Measurements from ENCODE around the gene ACADM.
"Not testable (repeated sequence)": the region's sequence is repeated elsewhere in the genome, so short reads cannot be mapped to it uniquely, and the experiment has no call there.

Gene ACADM

DNA sequence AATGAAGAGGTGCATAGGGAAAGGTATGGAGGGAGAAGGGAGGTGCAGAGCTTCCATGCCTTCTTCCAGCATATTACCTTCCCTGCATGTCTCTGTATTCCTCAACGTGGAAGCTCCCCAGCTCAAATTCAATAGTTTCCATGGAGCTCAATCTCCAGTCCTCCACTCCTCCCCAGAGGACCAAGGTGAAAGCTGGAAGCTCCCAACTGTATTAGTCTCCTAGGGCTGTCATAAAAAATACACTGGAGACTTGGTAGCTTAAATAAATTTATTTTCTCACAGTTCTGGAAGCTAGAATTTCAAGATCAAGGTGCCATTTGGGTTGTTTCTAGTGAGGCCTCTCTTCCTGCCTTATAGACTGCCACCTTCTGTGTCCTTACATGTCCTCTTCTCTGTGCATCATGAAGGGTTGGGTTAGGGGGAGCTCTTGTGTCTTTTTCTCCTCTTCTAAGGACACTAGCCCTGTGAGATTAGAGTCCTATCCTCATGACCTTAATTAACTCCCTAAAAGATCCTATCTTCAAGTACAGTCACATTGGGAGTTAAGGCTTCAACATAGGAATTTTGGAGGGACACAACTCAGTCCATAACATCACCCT lies 39.6 kb downstream of the ACADM start:
- TF ChIP-seq, protein P1, sequence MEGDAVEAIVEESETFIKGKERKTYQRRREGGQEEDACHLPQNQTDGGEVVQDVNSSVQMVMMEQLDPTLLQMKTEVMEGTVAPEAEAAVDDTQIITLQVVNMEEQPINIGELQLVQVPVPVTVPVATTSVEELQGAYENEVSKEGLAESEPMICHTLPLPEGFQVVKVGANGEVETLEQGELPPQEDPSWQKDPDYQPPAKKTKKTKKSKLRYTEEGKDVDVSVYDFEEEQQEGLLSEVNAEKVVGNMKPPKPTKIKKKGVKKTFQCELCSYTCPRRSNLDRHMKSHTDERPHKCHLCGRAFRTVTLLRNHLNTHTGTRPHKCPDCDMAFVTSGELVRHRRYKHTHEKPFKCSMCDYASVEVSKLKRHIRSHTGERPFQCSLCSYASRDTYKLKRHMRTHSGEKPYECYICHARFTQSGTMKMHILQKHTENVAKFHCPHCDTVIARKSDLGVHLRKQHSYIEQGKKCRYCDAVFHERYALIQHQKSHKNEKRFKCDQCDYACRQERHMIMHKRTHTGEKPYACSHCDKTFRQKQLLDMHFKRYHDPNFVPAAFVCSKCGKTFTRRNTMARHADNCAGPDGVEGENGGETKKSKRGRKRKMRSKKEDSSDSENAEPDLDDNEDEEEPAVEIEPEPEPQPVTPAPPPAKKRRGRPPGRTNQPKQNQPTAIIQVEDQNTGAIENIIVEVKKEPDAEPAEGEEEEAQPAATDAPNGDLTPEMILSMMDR (IDR thresholded peaks at IDR 0.05; ENCODE audit: borderline replicate concordance, control extremely low read depth, extremely low read depth, insufficient read depth, missing control alignments): no peak
- in situ Hi-C loops (cut with MboI; ENCODE audit: low sequenced_read_pairs, unreplicated experiment): no loop called here
- no peak for DNase-seq (ENCODE audit: low spot score)

DNA sequence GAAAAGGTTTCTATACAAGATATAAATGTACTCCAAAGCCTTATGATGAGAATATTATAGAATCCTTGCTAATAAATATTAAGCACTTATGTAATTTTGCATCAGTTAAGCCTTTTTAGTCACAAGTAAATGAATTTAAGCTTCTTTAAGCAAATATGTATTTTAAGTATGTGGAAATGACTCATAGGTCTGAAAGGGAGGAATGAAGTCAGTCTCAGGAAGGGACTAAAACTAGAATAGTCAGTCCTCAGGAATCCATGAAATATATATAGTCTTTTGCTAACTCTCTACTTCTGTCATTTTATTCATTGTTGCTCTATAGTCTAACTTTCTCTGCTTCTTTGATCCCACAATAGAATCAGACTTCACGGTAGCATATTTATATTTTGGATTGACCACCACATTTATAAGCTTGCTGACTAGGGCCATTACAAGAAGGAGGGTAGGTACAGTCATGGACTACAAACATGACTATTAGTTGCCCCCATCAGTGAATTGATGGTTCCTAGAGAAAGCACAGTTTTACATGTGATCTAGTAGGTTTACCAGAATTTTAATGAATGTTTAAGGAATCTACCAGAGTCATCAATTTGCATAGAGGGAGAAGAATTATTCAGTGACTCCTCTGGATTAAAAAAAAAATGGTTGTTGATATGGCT lies 41.3 kb downstream of the ACADM start:
- TF ChIP-seq, protein P1 (IDR thresholded peaks at IDR 0.05; ENCODE audit: borderline replicate concordance, control extremely low read depth, extremely low read depth, insufficient read depth, missing control alignments): no peak
- in situ Hi-C loops (cut with MboI; ENCODE audit: low sequenced_read_pairs, unreplicated experiment): no loop called here
- no peak for DNase-seq (ENCODE audit: low spot score)

DNA sequence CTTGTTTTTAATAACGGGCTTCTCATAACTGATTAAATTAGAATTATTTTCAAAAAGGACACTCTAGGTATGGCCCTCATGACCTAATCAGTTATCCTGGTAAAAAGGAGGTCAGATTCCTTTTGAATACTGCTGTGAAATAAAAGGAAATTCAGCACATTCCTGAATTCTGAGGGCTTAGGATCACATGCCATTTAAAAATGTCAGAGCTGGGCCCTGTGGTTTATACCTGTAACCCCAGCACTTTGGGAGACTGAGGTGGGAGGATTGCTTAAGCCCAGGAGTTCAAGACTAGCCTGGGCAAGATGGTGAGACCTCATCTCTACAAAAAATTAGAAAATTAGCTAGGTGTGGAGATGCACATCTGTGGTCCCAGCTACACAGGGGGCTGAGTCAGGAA lies 43.5 kb downstream of the ACADM start:
- in situ Hi-C loops (cut with MboI; ENCODE audit: low sequenced_read_pairs, unreplicated experiment): no loop called here
- TF ChIP-seq, protein P1 (IDR thresholded peaks at IDR 0.05; ENCODE audit: borderline replicate concordance, control extremely low read depth, extremely low read depth, insufficient read depth, missing control alignments): no peak
- DNase-seq (ENCODE audit: low spot score): no peak

DNA sequence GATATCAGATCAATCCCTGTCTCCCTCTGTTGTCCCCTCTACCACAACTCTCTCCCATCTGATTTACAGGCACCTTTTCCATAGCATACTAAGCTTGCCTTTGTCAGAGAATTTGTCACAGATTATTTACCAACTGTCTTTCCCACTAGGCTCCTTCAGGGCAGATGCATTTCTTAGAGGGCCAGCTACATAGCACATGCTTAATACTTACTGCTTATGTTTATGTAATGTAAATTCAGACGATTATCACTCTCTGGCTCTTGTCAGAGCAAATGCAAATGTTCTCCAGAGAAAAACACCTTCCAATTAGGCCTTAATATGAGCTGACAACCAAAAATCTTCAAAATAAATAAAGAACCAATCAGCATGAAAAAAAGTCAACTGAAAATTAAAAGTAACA lies 46.3 kb downstream of the ACADM start:
- in situ Hi-C loops (cut with MboI; ENCODE audit: low sequenced_read_pairs, unreplicated experiment): no loop called here
- TF ChIP-seq, protein P1 (IDR thresholded peaks at IDR 0.05; ENCODE audit: borderline replicate concordance, control extremely low read depth, extremely low read depth, insufficient read depth, missing control alignments): no peak
- DNase-seq (ENCODE audit: low spot score): no peak

DNA sequence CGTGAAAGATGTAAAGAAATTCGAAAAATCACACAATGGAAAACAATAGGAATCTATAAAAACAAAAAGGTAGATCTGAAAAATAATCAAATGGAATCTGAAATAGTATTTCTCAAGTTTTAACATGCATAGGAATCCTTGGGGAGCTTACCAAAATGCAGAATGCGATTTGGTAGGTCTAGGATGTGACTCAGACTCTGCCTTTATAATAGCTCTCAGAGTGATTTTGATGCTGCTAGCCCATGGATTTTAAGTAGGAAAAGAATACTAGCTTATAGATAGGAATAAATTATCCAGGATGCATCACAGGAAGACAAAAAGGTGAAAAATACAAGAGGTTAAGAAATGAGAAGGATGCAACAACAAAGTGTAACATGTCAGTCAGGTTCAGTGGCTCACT lies 47.5 kb downstream of the ACADM start:
- in situ Hi-C loops (cut with MboI; ENCODE audit: low sequenced_read_pairs, unreplicated experiment): no loop called here
- no peak for DNase-seq (ENCODE audit: low spot score)
- TF ChIP-seq, protein P1 (IDR thresholded peaks at IDR 0.05; ENCODE audit: borderline replicate concordance, control extremely low read depth, extremely low read depth, insufficient read depth, missing control alignments): no peak

DNA sequence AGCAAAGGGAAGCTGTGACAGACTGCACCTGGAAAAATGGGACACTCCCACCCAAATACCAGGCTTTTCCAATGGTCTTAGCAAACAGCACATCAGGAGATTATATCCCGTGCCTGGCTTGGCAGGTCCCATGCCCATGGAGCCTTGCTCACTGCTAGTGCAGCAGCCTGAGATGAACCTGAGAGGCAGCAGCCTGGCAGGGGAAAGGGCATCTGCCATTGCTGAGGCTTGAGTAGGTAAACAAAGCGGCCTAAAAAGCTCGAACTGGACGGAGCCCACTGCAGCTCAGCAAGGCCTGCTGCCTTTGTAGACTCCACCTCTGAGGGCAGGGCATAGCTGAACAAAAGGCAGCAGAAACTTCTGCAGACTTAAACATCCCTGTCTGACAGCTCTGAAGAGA lies 53.3 kb downstream of the ACADM start:
- in situ Hi-C loops (cut with MboI; ENCODE audit: low sequenced_read_pairs, unreplicated experiment); DNase-seq (ENCODE audit: low spot score): not testable (repeated sequence)

DNA sequence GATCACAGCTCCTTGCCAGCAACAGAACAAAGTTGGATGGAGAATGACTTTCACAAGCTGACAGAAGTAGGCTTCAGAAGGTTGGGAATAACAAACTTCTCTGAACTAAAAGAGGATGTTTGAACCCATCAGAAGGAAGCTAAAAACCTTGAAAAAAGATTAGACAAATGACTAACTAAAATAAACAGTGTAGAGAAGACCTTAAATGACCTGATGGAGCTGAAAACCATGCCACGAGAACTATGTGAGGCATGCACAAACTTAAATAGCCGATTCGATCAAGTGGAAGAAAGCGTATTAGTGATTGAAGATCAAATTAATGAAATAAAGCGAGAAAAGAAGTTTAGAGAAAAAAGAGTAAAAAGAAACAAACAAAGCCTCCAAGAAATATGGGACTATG lies 54.2 kb downstream of the ACADM start:
- in situ Hi-C loops (cut with MboI; ENCODE audit: low sequenced_read_pairs, unreplicated experiment): not testable (repeated sequence)

DNA sequence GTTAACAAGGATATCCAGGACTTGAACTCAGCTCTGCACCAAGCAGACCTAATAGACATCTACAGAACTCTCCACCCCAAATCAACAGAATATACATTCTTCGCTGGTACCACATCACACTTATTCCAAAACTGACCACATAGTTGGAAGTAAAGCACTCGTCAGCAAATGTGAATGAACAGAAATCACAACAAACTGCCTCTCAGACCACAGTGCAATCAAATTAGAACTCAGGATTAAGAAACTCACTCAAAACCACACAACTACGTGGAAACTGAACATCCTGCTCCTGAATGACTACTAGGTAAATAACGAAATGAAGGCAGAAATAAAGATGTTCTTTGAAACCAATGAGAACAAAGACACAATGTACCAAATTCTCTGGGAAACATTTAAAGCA lies 55.7 kb downstream of the ACADM start:
- in situ Hi-C loops (cut with MboI; ENCODE audit: low sequenced_read_pairs, unreplicated experiment); DNase-seq (ENCODE audit: low spot score): not testable (repeated sequence)

More for the DNA sequence above, 54.2 kb downstream of the ACADM start:
- not testable (repeated sequence) for DNase-seq (ENCODE audit: low spot score)

DNA sequence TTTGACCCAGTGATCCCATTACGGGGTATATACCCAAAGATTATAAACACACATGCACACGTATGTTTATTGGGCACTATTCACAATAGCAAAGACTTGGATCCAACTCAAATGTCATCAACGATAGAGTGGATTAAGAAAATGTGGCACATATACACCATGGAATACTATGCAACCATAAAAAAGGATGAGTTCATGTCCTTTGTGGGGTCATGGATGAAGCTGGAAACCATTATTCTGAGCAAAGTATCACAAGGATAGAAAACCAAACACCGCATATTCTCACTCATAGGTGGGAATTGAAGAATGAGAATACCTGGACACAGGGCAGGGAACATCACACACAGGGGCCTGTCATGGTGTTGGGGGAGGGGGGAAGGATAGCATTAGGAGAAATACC lies 59.4 kb downstream of the ACADM start:
- in situ Hi-C loops (cut with MboI; ENCODE audit: low sequenced_read_pairs, unreplicated experiment); DNase-seq (ENCODE audit: low spot score): not testable (repeated sequence)

Measured in GM13976 (cell line).